ENCODE data around the gene TCF3.
"Not testable (repeated sequence)": the region's sequence is repeated elsewhere in the genome, so short reads cannot be mapped to it uniquely, and the experiment has no call there.

The TCF3 gene

GRCh38 chr19:1650650-1651567, 1.5 kb downstream of the TCF3 start:
- no peak for DNase-seq

- no peak for DNase-seq
Measured at GRCh38 chr19:1649706-1650649, 2.4 kb downstream of the TCF3 start.

- no peak for DNase-seq
Measured at GRCh38 chr19:1648920-1649541, 3.4 kb downstream of the TCF3 start.

GRCh38 chr19:1648459-1648849, 4.0 kb downstream of the TCF3 start:
- no peak for DNase-seq

- no peak for DNase-seq
Measured at GRCh38 chr19:1647501-1648458, 4.6 kb downstream of the TCF3 start.

- no peak for DNase-seq
Measured at GRCh38 chr19:1646659-1647453, 5.6 kb downstream of the TCF3 start.

GRCh38 chr19:1646149-1646548, 6.3 kb downstream of the TCF3 start:
- no peak for DNase-seq

GRCh38 chr19:1645299-1645698, 7.1 kb downstream of the TCF3 start:
- no peak for DNase-seq

- no peak for DNase-seq
Measured at GRCh38 chr19:1644070-1644469, 8.3 kb downstream of the TCF3 start.

GRCh38 chr19:1640893-1641448, 11.4 kb downstream of the TCF3 start:
- not testable (repeated sequence) for DNase-seq

GRCh38 chr19:1636325-1637236, 15.8 kb downstream of the TCF3 start:
- DNase-seq: no peak

GRCh38 chr19:1634938-1635243, 17.5 kb downstream of the TCF3 start:
- no peak for DNase-seq

- no peak for DNase-seq
Measured at GRCh38 chr19:1634242-1634937, 18.0 kb downstream of the TCF3 start.

GRCh38 chr19:1633269-1633826, 19.1 kb downstream of the TCF3 start:
- no peak for DNase-seq

- DNase-seq: no peak
Measured at GRCh38 chr19:1632462-1633268, 19.8 kb downstream of the TCF3 start.

- no peak for DNase-seq
Measured at GRCh38 chr19:1631557-1632100, 20.8 kb downstream of the TCF3 start.

GRCh38 chr19:1630811-1631210, 21.6 kb downstream of the TCF3 start:
- no peak for DNase-seq

- no peak for DNase-seq
Measured at GRCh38 chr19:1630012-1630411, 22.4 kb downstream of the TCF3 start.
